Loucy (cell line): ENCODE results near the gene ZSWIM4.

Experiments used
- CTCF ChIP-seq: fragments of 200-600 bp; sonication (generic); conservative IDR thresholded peaks from 2 replicates; pipeline ENCODE4 v1.5.1; 2014; ENCODE audit warnings: mild to moderate bottlenecking, antibody characterized with exemption, low read length
- EZH2phosphoT487 ChIP-seq: fragments of 200-600 bp; IDR thresholded peaks from 2 replicates; pipeline ENCODE4 v1.6.1; 2018; ENCODE audit warnings: antibody characterized with exemption, mild to moderate bottlenecking, moderate library complexity, borderline replicate concordance

- TF ChIP-seq CTCF = no peak
- TF ChIP-seq EZH2phosphoT487 = no peak
Observed at GRCh38 chr19:13778398-13778797, 16.8 kb upstream of the ZSWIM4 start.
